ENCODE measurements around the gene AMZ2. TPM values are rescaled to one million over a fixed set of nuclear protein-coding genes. Genes with fewer than 3 reads are reported as not detected.

Gene AMZ2
- polyA plus RNA-seq, 1 donor (not counting 4 experiments of a cell fraction or from before 2014, with no cell fraction given) = 123 TPM

- TF ChIP-seq EZH2 (IDR thresholded peaks at IDR 0.05; ENCODE audit: low read length) = no peak
- TF ChIP-seq CTCF (optimal IDR thresholded peaks at IDR 0.05 in 1 of 3, IDR thresholded peaks at IDR 0.05 in 1 of 3, conservative IDR thresholded peaks at IDR 0.05 in 1 of 3; ENCODE audit: extremely low read depth in 1 of 3, insufficient read depth in 2 of 3, low read length in 3 of 3) = no peak
- Histone ChIP-seq H3K4me2 (ENCODE audit: control insufficient read depth, extremely low read depth, insufficient read depth, low read depth, low read length) (no peak overlapping the region), H3K9ac (ENCODE audit: control insufficient read depth, extremely low read depth, insufficient read depth, low read length) (no peak overlapping the region), H3K4me3 (ENCODE audit: control insufficient read depth in 2 of 3, extremely low read depth in 1 of 3, insufficient read depth in 2 of 3, low read depth in 1 of 3, low read length in 3 of 3) (no peak overlapping the region), H3K4me1 (ENCODE audit: control insufficient read depth, extremely low read depth, insufficient read depth, low read length) (no peaks in the 10 kb centered on the region), H3K9me3 (ENCODE audit: control insufficient read depth, low read depth, low read length) (no peaks in the 10 kb centered on the region), H2AFZ (ENCODE audit: control insufficient read depth, low read length) (no peak overlapping the region), H3K9me1 (ENCODE audit: control insufficient read depth, extremely low read depth, insufficient read depth, low read length) (no peaks in the 10 kb centered on the region), H4K20me1 (ENCODE audit: control insufficient read depth, extremely low read depth, insufficient read depth, low read length) (no peaks in the 10 kb centered on the region), H3K36me3 (ENCODE audit: control insufficient read depth in 2 of 2, extremely low read depth in 1 of 2, insufficient read depth in 2 of 2, low read length in 2 of 2) (no peaks in the 10 kb centered on the region), H3K79me2 (ENCODE audit: control insufficient read depth, insufficient read depth, low read length) (no peaks in the 10 kb centered on the region), H3K27ac (ENCODE audit: control insufficient read depth, insufficient read depth, low read length) (no peak overlapping the region), H3K27me3 (ENCODE audit: control insufficient read depth, extremely low read depth, insufficient read depth, low read length) (peaks cover 10% of the 10 kb centered on the region)
- dilution Hi-C loops (cut with MboI; ENCODE audit: extremely low pct_ligation_motif_present, low sequenced_read_pairs) = no loop called here
- FAIRE-seq (no peak), DNase-seq (ENCODE audit: low read depth, low spot score) (no peak)
These were observed 52.0 kb downstream of the AMZ2 start for GRCh38 chr17:68299817-68300216.

- Histone ChIP-seq H3K9me1 (ENCODE audit: control insufficient read depth, extremely low read depth, insufficient read depth, low read length) (no peaks in the 10 kb centered on the region), H3K4me3 (ENCODE audit: control insufficient read depth in 2 of 3, extremely low read depth in 1 of 3, insufficient read depth in 2 of 3, low read depth in 1 of 3, low read length in 3 of 3) (no peak overlapping the region), H3K79me2 (ENCODE audit: control insufficient read depth, insufficient read depth, low read length) (no peaks in the 10 kb centered on the region), H3K9me3 (ENCODE audit: control insufficient read depth, low read depth, low read length) (no peaks in the 10 kb centered on the region), H3K9ac (ENCODE audit: control insufficient read depth, extremely low read depth, insufficient read depth, low read length) (no peak overlapping the region), H2AFZ (ENCODE audit: control insufficient read depth, low read length) (no peak overlapping the region), H3K27me3 (ENCODE audit: control insufficient read depth, extremely low read depth, insufficient read depth, low read length) (peaks cover 5% of the 10 kb centered on the region), H3K4me1 (ENCODE audit: control insufficient read depth, extremely low read depth, insufficient read depth, low read length) (no peaks in the 10 kb centered on the region), H3K36me3 (ENCODE audit: control insufficient read depth in 2 of 2, extremely low read depth in 1 of 2, insufficient read depth in 2 of 2, low read length in 2 of 2) (no peaks in the 10 kb centered on the region), H4K20me1 (ENCODE audit: control insufficient read depth, extremely low read depth, insufficient read depth, low read length) (no peaks in the 10 kb centered on the region), H3K27ac (ENCODE audit: control insufficient read depth, insufficient read depth, low read length) (no peak overlapping the region), H3K4me2 (ENCODE audit: control insufficient read depth, extremely low read depth, insufficient read depth, low read depth, low read length) (no peak overlapping the region)
- dilution Hi-C loops (cut with MboI; ENCODE audit: extremely low pct_ligation_motif_present, low sequenced_read_pairs) = no loop called here
- DNase-seq (ENCODE audit: low read depth, low spot score) (no peak), FAIRE-seq (no peak)
- TF ChIP-seq CTCF (optimal IDR thresholded peaks at IDR 0.05 in 1 of 3, IDR thresholded peaks at IDR 0.05 in 1 of 3, conservative IDR thresholded peaks at IDR 0.05 in 1 of 3; ENCODE audit: extremely low read depth in 1 of 3, insufficient read depth in 2 of 3, low read length in 3 of 3) (no peak), EZH2 (IDR thresholded peaks at IDR 0.05; ENCODE audit: low read length) (no peak)
These were observed 53.7 kb downstream of the AMZ2 start for GRCh38 chr17:68301438-68301959.
